HS-5 (cell line): Measurements from ENCODE around the gene TICAM1.
"Not testable (repeated sequence)": the region's sequence is repeated elsewhere in the genome, so short reads cannot be mapped to it uniquely, and the experiment has no call there.

Source experiments
- DNase-seq: peaks from one replicate; pipeline ENCODE4 v3.0.0-alpha.2; 2012; ENCODE audit warnings: low read depth

TICAM1 gene

DNA sequence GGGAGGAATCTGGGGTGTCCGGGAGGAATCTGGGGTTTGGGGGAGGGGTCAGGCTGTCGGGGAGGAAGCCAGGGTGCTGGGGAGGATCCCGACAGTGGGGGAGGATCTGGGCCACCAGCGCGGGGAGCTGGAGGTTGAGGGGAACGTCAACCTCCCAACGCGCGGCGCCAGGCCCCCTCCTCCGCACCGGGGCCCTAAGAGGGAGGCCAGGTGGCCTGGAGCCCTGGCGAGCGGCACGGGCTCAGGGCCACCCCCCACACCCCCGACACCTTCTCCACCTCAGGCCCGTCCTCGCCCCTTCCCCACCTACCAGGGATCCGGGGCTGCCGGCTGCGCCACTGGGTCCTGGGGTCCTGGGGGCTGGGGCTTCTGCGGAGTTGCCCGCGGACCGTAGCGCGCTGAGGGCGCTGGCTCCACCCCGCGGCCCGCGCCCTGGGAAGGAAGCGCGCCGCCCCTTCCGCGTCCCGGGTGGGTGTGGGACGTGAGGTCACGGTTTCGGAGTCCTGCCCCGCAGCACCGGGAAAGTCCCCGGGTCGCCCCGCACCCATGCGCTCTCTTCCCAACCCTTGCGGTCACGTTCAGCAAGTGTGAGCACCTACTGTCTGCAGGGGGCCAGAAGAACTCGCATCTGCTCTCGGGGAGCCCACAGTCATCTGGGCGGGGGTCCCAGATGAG, at the start of gene TICAM1:
TICAM1 (minus strand) TSS at position 409 of the 675 bp plus-strand sequence. CDS start 13,335 bp downstream, outside the sequence.
- DNase-seq, result no peak

DNA sequence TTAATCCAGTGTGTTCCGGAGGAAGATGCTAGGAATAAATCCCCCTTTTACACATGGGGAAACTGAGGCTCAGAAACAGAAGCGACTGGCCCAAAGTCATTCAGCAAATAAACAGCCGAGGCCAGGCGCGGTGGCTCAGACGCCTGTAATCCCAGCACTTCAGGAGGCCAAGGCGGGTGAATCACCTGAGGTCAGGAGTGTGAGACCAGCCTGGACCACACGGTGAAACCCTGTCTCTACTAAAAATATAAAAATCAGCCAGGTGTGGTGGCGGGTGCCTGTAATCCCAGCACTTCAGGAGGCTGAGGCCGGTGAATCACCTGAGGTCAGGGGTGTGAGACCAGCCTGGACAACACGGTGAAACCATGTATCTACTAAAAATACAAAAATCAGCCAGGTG, 47.5 kb upstream of the TICAM1 start:
- DNase-seq, result no peak

DNA sequence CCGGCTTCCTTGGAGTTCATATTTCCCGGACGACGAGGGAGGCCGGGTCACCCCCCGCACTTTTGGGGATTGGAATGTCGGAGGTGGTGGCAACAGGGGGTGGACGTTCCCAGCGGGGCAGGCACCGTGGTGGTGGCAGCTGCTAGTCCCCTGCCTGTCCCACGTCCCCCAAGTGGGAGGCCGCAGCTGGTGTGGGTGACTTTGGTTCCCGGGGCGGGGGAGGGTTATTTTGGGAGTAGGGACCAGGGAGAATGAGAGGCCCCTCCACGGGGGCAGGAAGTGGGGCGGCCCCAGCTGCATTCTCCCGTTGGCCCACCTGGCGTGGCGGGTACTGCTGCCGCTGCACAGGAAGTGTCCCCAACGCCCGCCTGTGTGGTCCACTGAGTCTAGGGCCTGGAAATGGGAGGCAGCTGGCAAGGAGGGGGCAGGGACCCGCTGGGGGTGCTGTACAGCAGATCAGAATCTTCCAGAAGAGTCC, 47.0 kb upstream of the TICAM1 start:
- no peak for DNase-seq

DNA sequence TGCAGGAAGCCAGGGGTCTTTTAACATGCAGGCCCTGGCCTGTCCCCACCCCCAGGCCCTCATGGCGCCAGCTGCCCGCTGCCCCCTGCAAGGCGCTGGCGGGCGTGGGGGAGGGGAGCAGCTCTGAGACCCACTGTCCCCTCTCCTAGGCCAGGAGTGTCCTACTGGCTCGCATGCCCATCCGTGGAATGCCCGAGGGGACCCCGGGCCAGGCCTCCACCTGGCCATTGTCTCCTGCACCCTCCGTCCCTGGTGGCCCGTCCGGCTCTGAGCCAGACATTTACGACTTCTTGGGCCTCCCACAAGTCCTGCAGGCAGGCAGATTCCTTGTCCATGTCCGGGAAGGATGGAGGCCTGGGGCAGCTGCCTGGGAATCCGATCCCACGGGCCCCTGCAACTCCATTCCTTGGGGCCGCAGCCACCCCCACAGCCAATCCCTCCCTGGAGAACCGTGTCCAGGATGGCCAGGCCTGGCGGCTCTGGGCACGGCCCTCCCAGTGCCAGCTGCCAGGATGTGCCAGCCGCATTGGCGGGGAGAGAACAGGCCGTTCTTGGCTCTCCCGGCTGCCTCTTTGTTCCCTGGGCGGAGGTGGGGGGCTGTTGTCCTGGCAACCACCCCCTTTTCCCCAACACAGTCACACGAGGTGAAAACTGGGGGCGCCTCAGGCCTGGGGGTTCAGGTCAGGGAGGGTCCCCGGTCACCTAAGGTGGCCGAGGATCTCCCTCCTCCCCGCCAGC, 46.4 kb upstream of the TICAM1 start:
- no peak for DNase-seq

DNA sequence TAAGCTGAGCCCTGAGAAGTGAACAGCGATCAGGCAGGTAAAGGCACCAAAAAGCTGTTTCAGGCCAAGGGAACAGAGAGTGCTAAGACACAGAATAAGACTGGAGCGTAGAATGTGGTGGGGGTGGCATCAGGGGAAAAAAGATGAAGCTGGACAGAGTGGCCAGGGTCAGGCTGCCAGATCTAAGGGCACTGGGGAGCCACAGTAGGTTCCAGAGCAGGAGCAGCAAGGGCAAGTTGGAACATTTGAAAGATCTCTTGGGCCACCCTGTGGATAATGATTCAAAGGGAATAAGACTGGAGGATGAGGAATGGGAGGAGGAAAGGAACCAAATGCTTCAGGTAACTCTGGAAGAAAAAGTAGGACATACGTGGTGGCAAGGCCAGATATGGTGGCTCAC, 42.4 kb upstream of the TICAM1 start:
- DNase-seq, result no peak

DNA sequence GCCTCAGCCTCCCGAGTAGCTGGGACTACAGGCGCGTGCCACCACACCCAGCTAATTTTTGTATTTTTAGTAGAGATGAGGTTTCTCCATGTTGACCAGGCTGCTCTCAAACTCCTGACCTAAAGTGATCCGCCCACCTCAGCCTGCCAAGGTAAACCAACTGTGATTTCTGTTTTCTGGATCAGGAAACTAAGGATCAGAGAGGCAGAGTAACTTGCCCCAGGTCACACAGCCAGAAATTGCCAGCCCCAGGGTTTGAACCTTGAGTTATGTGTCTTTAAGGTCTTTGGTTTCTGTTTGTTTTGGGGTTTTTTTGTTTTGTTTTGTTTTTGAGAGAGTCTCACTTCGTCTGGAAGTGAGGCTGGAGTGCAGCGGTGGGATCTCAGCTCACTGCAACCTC, 40.2 kb upstream of the TICAM1 start:
- no peak for DNase-seq

DNA sequence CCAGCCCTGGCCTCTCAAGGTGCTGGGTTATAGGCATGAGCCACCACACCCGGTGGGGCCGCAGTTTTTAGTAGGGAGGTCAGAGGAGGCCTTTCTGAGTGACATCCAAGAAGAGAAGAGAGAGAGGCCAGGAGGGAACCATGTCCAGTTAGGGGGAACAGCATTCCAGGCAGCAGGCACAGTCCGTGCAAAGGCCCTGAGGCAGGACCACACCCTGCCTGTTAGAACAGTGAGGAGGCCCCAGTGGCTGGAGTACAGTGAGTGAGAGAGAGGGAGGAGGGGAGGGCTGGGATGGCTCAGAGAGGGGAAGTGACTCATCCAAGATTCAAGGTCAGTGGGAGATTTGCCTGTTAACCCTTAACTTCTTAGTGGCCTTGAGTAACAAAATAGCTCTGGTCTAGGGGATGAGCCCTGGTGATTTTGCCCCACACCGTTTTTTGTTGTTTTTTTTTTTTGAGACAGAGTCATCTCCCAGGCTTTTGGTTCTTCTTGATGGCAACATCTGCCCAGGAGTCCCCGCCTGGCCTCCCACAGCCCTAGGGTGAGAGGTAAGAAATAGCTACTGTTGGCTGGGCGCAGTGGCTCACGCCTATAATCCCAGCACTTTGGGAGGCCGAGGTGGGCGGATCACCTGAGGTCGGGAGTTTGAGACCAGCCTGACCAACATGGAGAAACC, 38.7 kb upstream of the TICAM1 start:
- peak; percentile 89 for DNase-seq

DNA sequence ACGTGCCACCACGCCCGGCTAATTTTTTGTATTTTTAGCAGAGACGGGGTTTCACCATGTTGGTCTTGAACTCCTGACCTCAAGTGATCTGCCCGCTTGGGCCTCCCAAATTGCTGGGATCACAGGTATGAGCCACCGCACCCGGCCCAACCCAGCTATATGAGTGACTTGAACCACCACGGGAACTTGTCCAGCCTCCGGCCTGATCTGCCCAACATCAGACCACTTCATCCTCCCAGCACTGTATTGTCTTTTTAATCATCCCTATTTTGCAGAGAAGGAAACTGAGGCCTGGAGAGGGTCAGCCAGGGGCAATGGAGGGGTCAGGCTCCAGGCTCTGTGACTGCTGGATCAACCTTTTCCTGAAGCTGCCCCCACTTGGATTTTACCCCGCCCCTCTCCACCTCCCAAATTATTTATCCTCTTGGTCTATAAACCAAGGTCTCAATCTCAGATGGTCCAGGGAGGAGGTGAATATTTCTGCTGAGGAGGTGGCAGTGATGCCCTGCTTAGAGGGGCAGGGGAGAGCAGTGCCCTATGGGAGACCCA, 36.8 kb upstream of the TICAM1 start:
- no peak for DNase-seq

DNA sequence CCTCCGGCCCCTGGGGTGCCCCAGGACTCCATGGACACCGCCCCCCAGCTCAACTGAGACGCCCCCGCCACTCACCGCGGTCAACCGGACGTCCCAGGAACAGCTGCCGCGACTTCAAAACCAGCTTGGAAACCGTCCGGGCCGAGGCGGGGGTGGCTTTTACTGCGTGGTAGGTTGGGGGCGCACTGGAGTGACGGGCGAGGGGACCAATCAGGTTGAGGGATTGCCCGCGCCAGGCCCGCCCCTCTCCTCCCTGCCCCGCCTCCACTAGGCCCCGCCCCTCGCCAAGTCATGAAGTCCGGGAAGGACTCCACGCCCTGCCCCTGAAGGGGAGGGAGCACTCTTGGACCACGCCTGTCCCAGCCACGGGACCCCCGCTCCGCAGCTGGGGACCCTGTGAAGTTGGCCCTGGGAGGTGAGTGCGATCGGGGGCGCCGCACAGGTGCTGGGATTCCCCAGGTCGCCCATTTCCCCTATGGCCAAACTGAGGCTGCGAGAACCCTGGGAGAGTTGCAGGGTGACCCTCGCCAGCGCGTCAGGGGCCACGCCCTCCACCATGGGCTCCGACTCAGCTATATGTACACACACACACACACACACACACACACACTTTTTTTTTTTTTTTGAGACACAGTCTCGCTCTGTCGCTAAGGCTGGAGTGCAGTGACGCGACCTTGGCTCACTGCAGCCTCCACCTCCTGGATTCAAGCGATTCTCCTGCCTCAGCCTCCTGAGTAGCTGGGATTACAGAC, 36.2 kb upstream of the TICAM1 start, which contains the start of gene PLIN3:
PLIN3 (minus strand) TSS at position 134 of the 752 bp plus-strand sequence. CDS start 6,273 bp downstream, outside the sequence.
- DNase-seq, result peak; percentile 84

DNA sequence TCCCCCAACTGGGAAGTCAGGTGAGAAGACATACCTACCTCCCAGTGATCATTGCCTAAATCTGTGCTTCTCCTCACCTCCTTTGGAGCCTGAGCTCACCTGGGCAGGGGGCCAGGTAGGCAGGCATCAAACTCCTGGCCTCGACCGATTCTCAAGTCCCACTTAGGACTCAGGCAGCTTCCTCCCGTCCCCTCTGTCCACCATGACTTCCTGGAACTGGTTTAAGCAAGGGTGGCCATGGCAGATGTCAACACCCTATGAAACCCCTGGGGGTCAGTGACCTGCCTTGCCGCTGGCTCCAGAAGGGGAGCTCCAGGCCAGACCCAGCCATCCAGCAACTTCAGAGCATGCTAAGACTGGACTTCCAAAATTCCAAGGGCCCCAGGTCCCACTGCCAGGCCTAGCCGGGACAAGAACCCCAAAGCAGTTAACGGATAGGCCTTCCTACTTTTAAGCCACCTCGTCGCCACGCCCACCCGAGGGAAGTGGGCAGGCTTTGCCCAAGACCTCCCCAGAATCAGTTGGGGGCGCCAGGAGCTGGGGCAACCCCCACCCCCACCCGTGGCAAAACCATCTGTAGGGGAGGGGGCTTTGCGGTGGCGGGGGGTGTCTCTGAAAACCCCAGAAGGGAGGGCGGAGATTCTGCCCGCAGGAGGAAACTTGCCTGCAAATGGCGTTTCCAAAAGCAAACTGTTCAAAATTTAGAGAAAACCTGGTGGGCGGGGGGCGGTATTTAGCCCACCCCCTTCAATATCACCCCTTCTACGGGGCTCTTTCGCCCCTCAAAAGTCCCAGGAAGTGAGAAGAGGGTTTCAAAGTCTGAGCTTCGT, 35.3 kb upstream of the TICAM1 start:
- DNase-seq, result no peak

DNA sequence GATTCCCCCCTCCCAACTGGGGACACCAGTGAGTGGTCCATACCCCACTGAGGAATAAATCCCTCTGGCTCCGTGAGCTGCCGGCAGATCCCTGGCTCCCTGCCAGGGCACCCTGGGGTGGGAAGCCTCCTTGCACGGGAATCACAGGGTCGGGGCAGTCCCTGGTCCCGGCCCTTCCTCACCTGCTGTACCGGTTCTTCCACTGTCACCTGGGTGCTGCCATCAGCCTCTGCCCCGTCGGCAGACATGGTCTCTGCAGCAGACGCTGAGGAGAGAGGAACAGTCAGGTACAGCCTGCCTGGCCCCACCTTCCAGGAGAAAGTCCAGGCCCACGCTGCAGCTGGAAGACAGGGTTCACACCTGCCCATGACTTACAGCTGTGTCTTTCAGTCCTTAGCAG, 29.6 kb upstream of the TICAM1 start:
- DNase-seq, result no peak

DNA sequence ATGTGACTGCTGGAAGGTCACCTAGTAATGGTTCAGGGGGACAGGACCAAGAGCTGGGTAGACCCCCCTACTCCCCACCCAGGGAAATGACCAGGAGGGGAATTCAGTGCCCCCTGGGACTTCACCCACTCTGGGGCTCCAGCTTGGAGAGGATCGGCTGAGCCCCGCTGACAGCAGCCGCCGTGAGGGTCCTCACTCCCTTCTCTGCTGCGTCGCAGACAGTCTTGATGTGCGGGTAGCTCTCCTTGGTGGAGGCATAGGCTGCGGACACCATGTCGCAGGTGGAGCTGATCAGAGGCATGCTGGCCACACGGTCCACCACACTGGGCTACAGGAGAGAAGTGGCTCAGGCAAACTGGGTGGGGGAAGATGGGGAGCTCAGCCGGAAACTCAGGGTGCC, 28.2 kb upstream of the TICAM1 start:
- DNase-seq, result no peak

DNA sequence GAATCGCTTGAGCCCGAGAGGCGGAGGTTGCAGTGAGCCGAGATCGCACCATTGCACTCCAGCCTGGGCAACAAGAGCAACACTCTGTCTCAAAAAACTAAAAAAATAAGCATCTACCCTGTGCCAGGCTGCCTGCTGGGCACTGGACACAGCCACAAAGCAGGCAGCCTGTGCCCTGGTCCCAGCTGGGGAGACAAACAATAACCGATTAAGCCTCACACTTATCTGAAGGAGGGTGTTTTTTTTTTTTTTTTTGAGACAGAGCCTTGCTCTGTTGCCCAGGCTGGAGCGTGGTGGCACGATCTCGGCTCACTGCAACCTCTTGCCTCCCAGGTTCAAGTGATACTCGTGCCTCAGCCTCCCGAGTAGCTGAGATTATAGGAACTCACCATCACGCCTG, 25.0 kb upstream of the TICAM1 start:
- not testable (repeated sequence) for DNase-seq

DNA sequence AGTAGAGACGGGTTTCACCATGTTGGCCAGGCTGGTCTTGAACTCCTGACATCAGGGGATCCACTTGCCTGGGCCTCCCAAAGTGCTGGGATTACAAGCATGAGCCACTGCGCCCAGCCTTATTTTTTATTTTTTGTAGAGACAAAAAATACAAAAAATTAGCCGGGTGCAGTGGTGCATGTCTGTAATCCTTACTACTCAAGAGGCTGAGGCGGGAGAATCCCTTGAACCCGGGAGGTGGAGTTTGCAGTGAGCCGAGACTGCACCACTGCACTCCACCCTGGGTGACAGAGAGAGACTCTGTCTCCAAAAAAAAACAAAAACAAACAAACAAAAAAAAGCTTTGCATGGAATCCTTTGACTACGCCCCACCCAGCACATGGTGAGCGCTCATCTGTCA, 22.0 kb upstream of the TICAM1 start:
- not testable (repeated sequence) for DNase-seq

DNA sequence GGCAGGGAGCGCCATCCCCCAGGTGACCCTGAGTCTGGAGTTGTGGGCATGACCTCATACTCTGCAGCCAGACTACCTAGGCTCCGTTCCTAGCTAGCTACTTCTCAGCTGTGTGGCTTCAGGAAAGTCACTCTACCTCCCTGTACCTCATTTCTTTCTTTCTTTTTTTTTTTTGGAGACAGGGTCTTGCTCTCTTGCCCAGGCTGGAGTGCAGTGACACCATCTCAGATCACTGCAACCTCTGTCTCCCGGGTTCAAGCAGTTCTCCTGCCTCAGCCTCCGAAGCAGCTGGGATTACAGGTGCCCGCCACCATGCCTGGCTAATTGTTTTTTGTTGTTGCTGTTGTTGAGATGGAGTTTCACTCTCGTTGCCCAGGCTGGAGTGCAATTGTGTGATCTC, 21.0 kb upstream of the TICAM1 start:
- no peak for DNase-seq

DNA sequence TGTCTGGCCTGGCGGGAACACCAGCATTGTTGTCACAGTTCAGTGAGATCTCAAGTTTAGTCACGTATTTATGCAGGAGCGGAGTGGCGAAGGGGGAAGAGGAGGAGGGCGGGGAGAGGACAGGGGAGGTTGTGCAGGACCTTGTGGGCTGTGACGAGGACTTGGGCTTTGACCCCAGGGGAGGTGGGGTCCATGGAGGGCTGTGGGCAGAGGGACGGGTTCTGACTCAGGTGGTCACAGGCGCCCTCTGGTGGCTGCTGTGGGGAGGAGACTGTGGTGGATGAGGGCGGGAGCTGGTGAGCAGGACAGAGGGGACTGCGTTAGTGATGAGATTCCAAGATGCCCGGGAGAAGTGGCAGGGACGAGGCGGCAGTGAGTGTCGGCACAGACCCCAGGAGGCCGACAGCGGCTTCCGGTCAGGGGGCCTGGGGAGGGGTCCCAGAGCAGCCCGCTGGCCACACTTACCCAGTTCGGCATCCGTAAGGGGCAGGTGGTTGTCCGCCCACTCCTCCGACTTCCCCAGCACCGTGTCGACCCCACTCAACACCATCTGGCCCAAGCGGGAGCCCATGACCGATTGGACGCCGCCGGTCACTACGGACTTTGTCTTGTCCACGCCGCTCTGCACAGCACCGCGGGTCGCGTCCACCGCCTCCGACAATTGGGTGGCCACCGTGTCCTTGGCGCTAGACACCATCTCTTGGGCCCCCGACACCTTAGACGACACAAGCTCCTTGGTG, 20.2 kb upstream of the TICAM1 start:
- DNase-seq, result no peak

DNA sequence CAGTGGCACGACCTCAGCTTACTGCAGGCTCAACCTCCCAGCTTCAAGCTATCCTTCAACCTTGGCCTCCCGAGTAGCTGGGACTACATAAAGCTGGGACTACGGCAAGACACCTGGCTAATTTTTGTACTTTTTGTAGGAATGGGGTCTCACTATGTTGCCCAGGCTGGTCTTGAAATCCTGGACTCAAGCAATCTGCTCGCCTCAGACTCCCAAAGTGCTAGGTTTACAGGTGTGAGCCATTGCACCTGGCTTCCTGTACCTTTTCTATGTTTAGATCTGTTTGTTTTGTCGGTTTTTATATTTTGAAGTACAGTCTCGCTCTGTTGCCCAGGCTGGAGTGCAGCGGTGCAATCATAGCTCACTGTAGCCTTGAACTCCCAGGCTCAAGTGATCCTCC, 17.5 kb upstream of the TICAM1 start:
- DNase-seq, result no peak

DNA sequence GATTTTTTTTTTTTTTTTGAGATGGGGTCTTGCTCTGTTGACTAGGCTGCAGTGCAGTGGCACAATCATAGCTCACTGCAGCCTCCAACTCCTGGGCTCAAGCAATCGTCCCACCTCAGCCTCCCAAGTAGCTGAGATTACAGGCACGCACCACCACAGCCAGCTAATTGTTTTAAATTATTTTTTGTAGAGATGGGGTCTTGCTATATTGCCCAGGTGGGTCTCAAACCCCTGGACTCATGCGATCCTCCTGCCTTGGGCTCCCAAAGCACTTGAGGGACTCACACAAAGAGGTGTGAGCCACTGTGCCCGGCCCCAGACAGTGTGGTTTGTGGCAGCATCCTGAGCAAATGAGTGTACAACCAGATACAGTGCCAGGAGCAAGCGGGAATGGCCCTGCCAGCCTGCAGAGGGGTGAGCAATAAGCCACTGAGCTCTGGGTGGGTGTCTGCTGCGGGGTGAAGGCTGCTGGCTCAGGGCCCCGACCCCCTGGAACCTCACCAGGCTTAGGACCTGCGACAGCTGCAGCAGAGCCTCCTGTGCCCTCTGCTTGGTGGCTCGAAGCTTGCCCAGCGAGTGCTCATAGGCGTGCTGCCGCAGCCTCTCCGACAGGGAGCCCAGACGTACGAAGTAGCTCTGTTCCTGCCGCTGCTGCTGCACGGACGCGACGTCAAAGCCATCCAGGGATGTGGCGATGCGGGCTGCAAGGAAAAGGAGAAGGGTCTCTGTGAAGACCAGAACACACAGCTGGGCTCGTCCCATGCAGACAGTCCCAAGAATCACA, 15.9 kb upstream of the TICAM1 start:
- DNase-seq, result no peak

DNA sequence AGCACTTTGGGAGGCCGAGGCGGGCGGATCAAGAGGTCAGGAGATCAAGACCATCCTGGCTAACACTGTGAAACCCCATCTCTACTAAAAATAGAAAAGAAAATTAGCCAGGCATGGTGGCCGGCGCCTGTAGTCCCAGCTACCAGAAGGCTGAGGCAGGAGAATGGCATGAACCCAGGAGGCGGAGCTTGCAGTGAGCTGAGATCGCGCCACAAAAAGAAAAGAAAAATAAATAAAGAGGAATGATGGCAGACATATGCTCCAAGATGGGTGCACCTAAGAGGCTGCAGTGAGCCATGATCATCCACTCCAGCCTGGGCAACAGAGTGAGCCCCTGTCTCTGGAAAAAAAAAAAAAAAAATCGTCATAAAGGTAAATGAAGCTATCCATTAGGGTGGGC, 14.5 kb upstream of the TICAM1 start:
- not testable (repeated sequence) for DNase-seq
